HG03139 (cell line): ENCODE data around the gene OCA2.

Source experiments
- ATAC-seq: cut with Tn5 transposase; IDR thresholded peaks from one replicate; pipeline ENCODE4 v1.9.1; 2021; ENCODE audit not compliant: unreplicated experiment

Gene OCA2

GRCh38 chr15:28004143-28005003, 94.7 kb downstream of the OCA2 start:
- ATAC-seq: no peak

- no peak for ATAC-seq
These were observed 95.6 kb downstream of the OCA2 start for GRCh38 chr15:28003302-28004037.

GRCh38 chr15:28002867-28003266, 96.2 kb downstream of the OCA2 start:
- ATAC-seq: no peak

GRCh38 chr15:28002136-28002861, 96.8 kb downstream of the OCA2 start:
- no peak for ATAC-seq

GRCh38 chr15:28001641-28002040, 97.5 kb downstream of the OCA2 start:
- ATAC-seq: no peak

GRCh38 chr15:27993996-27994780, 104.9 kb downstream of the OCA2 start:
- no peak for ATAC-seq

GRCh38 chr15:27993544-27993943, 105.6 kb downstream of the OCA2 start:
- ATAC-seq: no peak

GRCh38 chr15:27990521-27991515, 108.3 kb downstream of the OCA2 start:
- no peak for ATAC-seq

- ATAC-seq: no peak
These were observed 109.3 kb downstream of the OCA2 start for GRCh38 chr15:27989838-27990237.

GRCh38 chr15:27989427-27989826, 109.7 kb downstream of the OCA2 start:
- no peak for ATAC-seq

- no peak for ATAC-seq
These were observed 114.0 kb downstream of the OCA2 start for GRCh38 chr15:27985099-27985498.

- ATAC-seq: no peak
These were observed 115.6 kb downstream of the OCA2 start for GRCh38 chr15:27983496-27983895.

- no peak for ATAC-seq
These were observed 121.4 kb downstream of the OCA2 start for GRCh38 chr15:27977696-27978095.

GRCh38 chr15:27973886-27974285, 125.2 kb downstream of the OCA2 start:
- ATAC-seq: no peak

GRCh38 chr15:27970661-27971392, 128.3 kb downstream of the OCA2 start:
- ATAC-seq: no peak

- no peak for ATAC-seq
These were observed 131.6 kb downstream of the OCA2 start for GRCh38 chr15:27967541-27967940.

GRCh38 chr15:27965546-27965945, 133.6 kb downstream of the OCA2 start:
- ATAC-seq: no peak

- ATAC-seq: no peak
These were observed 137.3 kb downstream of the OCA2 start for GRCh38 chr15:27961801-27962200.
